ENCODE measurements around the gene PLVAP.

The PLVAP gene, protein sequence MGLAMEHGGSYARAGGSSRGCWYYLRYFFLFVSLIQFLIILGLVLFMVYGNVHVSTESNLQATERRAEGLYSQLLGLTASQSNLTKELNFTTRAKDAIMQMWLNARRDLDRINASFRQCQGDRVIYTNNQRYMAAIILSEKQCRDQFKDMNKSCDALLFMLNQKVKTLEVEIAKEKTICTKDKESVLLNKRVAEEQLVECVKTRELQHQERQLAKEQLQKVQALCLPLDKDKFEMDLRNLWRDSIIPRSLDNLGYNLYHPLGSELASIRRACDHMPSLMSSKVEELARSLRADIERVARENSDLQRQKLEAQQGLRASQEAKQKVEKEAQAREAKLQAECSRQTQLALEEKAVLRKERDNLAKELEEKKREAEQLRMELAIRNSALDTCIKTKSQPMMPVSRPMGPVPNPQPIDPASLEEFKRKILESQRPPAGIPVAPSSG

DNA sequence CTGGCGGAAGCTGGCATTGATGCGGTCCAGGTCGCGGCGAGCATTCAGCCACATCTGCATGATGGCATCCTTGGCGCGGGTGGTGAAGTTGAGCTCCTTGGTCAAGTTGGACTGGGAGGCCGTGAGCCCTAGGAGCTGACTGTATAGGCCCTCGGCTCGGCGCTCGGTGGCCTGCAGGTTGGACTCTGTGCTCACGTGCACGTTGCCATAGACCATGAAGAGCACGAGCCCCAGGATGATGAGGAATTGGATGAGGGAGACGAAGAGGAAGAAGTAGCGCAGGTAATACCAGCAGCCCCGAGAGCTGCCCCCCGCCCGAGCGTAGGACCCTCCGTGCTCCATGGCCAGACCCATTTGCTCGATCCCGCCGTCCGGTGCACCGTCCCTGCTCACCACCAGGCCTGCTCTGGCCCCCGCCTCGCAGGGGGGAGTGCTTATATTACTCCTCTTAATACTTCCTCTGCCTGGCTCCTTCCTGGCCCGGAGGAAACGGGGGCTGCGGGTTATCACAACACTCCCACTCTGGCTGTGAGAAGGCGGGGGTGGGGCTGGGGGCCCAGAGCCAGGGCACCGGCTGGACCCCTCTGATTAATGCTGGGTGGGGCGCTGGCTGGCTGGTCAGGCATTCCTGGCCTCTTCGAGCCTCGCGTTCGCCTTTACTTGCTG lies at the start of gene PLVAP:
TSS of gene PLVAP (minus strand) at position 408 of the 666 bp plus-strand sequence. CDS start at position 354, 54 bp downstream.
- DNase-seq, result no peak

DNA sequence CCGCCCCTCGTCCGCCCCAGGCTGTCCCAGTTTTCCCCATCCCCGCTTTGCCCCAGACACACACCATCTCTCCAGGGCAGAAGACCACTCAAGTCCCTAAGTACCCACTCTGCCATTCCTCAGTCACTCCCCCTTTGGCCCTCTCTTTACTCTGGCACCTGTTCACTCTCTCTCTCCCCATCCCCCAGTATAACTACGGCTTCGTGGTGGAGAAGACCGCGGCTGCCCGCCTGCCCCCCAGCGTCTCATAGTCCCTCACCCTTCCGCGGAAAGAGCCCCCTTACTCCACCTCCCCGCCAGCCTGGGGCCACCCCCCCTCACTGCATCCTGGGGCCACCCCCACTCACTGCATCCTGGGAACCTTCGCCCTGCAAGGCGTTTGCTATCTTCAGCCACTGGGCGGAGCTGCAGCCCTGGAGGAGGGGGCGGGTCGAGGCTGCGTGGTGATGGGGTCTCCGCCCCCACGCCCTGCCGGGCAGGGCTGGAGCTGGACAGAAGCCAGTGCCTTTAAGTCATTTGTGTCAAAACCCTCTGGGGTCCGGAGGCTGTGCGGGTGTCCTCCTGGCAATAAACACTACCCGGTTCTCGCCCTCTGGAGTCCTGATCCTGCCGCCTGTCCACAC lies 47.7 kb upstream of the PLVAP start:
- DNase-seq, result peak in 1 of 2 experiments; percentile 22

DNA sequence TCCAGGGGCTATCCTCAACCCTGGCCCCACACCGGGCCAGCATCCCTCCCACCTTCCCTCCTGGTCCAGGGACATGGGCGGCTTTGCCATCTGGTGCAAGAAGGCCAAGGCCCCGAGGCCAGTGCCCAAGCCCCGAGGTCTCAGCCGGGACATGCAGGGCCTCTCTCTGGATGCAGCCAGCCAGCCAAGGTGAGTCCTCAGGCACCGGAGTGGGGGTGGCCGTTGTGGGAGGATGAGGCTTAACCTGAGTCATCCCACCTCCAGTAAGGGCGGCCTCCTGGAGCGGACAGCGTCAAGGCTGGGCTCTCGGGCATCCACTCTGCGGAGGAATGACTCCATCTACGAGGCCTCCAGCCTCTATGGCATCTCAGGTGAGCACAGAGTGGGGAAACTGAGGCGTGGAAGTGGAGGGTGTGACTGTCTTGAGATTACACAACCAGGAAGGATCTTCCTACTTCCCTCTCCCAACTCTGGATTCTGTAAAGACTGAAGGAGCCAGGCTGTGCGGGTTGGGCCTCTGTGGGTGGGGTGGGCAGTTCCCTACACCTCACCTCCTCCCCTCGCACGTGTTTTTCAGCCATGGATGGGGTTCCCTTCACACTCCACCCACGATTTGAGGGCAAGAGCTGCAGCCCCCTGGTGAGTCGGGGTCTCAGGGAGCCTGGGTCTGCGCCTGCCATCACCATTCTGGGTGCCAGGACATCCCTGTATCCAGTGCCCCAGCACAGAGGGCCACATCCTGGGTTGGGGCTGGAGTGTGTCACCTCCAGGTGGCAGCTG lies 46.5 kb upstream of the PLVAP start:
- no peak for DNase-seq

DNA sequence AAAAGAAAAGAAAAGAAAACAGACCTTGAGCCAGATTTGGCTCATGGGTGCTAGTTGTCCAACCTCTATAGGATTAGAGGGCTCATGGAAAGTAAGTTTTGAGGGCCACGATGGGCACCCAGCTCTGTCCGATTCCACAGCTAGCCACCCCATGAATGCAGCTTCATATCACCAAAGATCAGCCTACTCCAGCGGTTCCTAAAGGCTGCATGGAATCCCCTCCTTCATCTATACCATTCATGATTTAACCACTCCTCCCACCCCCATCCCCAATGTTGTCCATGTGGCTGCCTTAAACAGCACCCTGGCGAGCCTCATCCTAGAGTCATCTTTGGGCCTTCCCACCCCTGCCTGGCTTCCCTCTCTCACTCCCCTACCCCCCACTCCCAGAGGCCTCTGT lies 44.8 kb upstream of the PLVAP start:
- DNase-seq, result no peak

DNA sequence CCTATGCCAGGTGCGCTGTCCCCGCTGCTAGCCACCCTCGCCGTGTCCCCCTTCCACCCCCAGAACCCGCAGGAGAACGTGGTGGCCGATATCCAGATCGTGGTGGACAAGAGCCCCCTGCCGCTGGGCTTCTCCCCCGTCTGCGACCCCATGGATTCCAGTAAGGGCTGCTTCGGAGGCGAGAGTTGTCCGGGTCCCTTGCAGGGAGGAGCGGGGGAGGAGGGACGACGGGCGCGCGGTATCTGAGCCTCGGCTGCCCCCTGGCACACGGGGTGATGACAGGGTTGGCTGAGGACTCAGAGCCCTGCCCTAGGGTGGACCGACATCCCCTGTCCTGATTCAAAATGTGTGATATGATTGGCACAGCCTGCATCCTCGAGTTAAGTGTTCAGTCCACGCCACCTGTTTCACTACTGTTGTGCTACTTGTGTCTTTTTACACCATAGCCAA lies 43.4 kb upstream of the PLVAP start:
- peak; percentile 26 to 37 for DNase-seq

DNA sequence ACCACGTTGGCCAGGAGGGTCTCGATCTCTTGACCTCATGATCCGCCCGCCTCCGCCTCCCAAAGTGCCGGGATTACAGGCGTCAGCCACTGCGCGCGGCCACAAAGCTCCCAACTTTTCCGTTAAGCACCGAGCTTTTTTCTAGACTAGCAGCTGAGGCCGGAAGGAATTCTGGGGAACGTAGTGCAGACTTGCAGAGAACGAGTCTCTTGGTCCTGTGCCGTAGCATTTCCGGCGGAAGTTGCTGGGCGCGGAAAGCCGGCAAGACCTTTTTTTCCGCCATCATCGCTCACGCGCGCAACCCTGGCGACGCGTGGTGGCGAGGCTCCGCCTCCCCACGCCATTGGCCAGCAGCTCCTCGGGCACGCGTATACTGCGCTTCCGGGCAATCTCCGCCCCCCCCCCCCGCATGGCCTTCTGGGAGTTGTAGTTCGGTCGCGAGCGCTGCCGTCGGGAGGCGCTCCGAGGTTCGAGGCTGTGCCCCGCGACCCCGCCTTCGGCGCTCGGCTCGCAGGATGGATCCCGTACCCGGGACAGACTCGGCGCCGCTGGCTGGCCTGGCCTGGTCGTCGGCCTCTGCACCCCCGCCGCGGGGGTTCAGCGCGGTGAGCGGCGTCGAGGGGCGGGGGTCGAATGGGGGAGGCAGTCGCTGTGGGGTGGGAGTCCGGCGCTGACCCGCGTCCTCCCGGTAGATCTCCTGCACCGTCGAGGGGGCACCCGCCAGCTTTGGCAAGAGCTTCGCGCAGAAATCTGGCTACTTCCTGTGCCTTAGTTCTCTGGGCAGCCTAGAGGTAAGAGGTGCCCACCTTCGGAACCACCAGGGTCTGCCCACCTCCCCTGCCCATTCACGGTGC lies 42.7 kb upstream of the PLVAP start, which contains the start of gene MVB12A:
TSS of gene MVB12A (plus strand) at position 427 of the 854 bp plus-strand sequence. CDS start at position 516, 89 bp downstream.
- peak; percentile 98 to 99 for DNase-seq

DNA sequence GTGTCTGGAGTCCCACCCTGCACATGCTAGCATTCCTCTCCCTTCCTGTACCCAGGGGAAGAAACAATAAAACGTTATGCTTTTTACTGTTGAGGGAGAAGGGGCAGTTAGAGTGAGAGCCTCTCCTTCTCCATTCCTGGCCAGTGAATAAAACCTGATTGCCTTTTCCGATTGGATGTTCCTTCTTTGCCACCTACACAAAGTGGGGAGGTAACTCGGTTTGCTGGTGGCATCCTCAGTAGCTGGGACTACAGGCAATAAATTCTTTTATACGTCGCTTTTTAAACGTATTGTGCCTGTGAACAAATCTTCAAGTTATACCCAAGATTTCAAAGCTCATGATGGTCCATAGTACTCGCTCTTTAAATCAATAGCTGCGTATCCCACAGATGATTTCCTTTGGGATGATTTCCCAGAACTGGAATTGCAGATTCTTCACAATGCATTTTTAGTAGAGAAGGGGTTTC lies 42.0 kb upstream of the PLVAP start:
- DNase-seq, result no peak

DNA sequence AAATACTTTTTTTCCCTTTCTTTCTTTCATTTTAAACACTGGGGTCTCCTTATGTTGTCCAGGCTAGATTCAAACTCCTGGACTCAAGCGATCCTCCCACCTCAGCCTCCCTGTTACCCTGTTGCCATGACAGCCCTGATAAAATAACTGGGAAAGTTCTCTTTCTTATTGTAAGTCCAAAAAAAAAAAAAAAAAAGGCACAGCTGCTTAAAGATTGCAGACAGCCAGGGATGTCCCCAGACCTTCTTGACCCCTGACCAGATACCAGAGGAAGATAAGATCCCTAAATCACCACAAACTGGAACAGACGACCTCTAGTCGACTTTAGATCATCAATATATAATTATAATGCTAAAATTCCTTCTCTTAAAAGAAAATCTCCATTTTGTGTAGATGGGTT lies 41.6 kb upstream of the PLVAP start:
- no peak for DNase-seq

DNA sequence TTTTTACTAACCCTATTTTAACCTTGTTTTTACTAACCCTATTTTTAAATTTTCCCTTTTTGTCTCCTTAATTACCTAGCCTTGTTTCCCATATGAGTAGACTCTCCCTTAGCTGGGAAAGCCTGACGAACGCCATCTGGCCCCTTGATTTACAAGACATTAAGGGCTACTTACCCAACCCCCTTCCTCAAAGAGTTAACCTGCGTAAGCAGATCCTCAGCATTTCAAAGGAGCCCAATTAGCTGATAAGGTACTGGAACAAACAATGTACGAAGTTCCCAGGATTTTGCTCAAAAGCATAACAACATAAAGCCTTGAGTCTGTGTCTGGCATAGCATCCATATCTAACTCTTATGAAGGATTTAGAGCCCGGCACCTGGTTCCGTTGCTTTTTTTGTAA lies 38.0 kb upstream of the PLVAP start:
- no peak for DNase-seq

DNA sequence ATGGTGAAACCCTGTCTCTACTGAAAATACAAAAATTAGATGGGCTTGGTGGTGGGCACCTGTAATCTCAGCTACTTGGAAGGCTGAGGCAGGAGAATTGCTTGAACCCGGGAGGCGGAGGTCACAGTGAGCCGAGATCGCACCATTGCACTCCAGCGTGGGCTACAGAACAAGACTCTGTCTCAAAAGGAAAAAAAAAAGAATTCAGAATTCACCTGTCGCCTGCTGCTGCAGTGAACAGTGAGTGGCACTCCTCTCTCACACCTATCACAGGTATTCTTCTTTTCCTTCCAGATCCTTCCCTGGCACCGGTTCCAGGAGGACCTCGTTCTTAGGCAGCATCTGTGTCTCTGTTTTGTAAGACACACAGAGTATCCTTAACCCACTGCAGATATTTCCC lies 37.0 kb upstream of the PLVAP start:
- no peak for DNase-seq

DNA sequence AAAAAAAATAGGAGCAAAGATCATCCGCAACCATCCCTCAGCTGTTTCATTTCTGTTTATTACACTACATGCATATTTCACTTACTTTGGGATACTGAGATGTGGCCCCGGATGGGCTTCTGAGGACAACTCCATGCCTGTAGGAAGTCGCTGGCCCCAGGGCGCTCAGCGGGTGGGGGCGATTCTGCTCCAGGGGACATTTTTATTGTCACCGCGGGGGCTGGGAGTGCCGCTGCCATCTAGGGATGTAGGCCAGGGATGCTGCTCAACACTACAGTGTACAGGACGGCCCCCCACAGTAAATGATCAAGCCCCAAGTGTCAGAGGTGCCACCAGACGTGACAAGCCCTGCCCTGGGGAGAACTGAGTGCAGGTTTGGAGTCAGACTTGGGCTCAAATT lies 34.7 kb upstream of the PLVAP start:
- DNase-seq, result no peak

DNA sequence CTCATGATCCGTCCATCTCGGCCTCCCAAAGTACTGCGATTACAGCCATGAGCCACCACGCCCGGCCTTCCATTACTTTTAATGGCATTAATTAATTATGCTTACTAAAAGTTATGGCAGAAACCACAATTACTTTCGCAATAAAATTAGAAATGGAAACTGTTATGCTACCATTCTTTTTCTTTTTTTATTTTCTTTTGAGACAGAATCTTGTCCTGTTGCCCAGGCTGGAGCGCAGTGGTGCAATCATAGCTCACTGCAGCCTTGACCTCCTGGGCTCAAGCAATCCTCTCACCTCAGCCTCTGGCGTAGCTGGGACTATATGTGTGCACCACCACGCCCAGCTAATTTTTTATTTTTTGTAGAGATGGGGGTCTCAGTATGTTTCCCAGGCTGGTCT lies 32.8 kb upstream of the PLVAP start:
- no peak for DNase-seq

DNA sequence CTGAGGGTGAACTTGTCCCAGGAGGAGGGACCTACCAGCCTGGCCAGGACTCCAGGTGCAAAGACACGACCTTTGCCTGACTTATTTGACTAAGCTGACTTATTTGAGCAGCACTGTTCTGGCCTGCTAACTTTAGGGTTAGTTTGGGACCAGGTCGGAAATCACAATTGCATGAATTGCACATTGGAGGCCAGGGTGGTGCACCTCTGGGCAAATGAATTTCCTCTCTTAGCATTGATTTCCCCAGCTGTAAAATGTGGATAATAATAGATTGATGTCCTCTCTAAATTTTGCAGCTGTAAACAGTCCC lies 29.7 kb upstream of the PLVAP start:
- no peak for DNase-seq

DNA sequence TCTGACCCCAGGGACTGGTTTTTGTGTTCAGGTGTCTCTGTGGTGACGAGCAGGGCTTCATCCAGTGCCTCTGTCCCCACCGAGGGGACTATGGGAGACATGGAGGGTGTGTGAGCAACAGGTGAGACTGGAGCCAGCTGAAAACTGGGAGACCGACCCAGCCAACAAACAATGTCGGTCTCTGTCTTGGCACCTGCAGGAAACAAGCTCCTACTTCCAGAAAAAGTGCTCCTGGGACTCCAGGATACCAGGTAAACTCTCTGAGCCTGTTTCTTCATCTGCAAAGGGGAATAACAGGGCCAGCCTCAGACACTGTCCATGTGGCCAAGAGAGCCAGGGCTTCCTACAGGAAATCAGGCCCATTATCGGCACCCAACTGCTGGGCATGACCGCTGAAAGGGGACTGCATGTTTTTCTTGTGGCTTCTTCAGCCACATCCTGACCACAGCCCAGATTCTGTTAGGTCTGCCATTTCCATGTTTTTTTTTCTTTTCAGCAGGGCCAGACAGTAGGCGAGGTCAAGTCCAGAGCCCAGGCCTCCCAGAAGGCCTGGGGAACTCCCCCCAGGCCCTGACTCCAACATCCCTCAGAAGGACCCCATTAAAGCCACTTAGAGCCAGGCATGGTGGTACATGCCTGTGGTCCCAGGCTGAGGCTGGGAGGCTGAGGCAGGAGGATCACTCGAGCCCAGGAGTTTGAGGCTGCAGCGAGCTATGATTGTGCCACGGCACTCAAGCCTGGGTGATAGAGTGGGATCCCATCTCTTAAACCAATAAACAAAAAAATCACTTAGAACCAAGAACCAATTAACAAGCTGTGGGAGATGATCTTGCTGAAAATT lies 29.1 kb upstream of the PLVAP start:
- no peak for DNase-seq

DNA sequence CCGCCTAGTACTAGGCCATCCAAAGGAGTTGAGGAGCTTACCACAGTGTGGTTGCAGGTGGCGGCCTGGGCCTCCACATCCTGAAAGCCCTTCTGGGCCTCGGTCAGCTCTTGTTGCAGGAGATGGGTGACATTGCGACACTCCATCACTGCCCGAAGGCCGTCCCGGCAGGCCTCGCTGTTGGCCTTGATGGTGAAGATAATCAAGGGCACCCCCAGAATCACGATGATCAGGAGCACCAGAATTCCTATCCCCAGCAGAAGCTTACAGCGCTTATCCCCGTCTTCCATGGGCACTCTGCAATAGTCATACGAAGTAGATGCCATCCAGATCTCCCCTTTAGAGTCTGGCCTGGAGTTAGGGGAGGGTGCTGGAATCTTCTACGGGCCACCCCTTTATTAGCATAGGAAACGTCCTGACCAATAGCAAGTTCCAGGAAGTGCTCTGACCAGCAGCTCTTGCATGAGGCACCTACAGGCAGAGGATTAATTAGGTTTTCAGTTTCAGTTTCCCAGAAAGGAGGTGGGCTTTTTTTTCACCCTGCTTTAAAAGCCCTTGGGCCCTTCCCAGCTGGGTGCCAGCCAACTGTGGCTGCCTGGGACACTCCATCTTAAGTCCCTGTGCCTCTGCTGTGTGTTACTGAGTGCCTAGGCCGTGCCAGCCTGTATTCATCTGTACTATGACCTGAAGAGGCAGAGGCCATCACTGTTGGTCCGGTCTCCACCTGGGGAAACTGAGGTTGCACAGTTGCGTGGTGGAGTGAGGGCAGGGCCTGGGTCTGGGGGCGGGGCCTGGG lies 28.3 kb upstream of the PLVAP start, which contains the start of gene BST2:
TSS of gene BST2 (minus strand) at position 381 of the 796 bp plus-strand sequence. CDS start at position 326, 55 bp downstream.
- peak; percentile 61 to 76 for DNase-seq

DNA sequence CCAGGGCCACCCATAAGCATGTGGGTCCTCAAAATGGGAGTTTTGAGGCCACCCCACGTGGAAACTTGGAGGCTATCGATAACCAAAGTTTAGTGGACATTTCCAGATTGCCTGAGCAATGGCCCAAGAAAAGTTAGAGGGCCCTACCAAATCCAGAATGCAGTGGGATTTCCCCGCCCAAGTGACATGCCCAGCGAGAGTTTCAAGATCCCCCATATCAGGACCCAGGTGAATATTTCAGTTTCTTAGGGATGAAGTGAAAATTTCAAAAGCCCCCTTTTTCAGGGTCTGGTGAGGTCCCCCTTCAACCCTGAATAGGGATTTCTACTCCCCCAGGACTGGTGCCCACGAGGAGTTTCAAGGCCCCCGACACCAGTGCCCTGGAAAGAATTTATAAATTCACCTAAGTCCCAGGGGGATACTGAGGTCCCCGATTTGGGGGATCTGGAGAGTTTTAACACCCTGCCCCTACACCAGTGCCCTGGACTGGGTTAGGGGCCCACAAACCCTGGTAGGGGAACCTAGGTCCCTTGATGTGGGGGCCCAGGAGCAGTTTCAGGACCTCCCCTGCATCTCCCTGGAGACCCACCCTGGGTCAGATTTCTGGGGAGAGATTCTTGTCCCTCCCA lies 27.6 kb upstream of the PLVAP start:
- no peak for DNase-seq

DNA sequence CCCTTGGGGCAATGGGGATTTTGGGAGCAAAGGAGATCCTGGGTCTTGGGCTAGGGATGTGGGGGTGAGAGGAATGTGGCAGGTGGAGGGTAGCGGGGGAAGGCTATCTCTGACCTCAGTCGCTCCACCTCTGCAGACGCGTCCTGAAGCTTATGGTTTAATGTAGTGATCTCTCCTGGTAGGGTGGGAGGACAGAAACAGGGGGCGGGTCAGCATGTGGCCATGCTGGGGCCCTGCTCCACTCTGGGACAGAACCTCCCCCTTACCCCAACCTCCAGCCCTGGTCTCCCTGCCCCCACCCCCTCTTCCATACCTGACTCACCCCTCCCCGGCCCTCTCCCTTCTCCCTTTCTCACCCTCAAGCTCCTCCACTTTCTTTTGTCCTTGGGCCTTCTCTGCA lies 26.9 kb upstream of the PLVAP start:
- no peak for DNase-seq

DNA sequence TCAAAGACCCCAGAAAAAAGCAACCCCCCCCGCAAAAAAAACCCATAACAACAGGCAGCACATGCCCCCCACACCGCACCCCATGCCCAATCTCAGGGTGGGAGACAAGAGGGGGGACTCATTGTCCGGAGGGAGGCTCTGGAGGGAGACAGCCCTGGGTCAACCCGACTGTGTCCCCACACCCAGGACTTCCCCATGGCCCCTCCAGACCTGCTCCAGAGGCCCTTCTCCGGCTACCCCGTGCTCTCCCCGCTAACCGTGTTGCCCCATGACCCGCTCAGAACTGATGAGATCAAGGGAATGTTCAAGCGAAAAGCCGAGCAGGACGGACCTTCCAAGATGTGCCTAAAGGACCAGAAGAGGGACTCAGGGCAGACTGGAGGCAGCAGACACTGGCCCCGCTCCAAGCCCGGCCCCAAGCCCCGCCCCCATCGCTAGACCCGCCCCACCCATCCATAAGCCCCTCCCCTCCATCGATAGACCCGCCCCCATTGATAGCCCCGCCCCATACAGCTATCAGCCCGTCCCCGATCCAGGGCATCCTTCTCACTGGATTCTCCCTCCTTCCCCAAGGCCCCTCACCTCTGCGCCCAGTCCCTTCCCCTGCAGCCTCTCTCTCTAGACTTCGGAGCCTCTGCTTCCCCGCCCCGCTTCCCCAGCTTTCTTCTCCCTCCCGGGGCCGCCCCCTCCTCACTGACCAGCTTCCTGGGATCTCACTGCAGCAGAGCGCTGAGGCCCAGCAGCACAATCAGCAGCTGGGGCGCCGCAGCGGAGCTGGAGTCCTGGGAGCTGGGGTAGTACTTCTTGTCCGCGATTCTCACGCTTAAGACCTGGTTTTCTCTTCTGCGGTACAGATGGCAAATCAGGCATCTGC lies 26.1 kb upstream of the PLVAP start:
- DNase-seq, result peak; percentile 58 to 61
